Head of caudate nucleus (tissue), 42 donors: ENCODE measurements around the gene ASIP.
"Not testable (repeated sequence)": the region's sequence is repeated elsewhere in the genome, so short reads cannot be mapped to it uniquely, and the experiment has no call there.

Experiments
- DNase-seq, 42 donors: peaks; one replicate each; pipeline versions ENCODE4 v3.0.0 to v3.0.0-alpha.2; 2020 to 2021; ENCODE audit warnings: mixed read lengths in 7 of 42
- intact Hi-C: fragments of 100-400 bp; cut with DNase I; formaldehyde crosslinking; loops from one replicate; pipeline ENCODE4 v1.15.0; 2022

Gene ASIP

GRCh38 chr20:34237942-34238341 is 3.3 kb upstream of the ASIP start:
- no peak for DNase-seq
- intact Hi-C loops: no loop called here

GRCh38 chr20:34240121-34240520 is 1.1 kb upstream of the ASIP start:
- no peak for DNase-seq
- intact Hi-C loops: no loop called here

- DNase-seq, intact Hi-C loops: not testable (repeated sequence)
These were observed 792 bp downstream of the ASIP start for GRCh38 chr20:34242015-34242414.

- intact Hi-C loops: no loop called here
- DNase-seq: no peak
These were observed 1.7 kb downstream of the ASIP start for GRCh38 chr20:34242879-34243278.

GRCh38 chr20:34243377-34243776 is 2.2 kb downstream of the ASIP start:
- intact Hi-C loops: no loop called here

GRCh38 chr20:34246126-34246626 is 5.0 kb downstream of the ASIP start:
- DNase-seq: no peak
- intact Hi-C loops: no loop called here

More at GRCh38 chr20:34243377-34243776, 2.2 kb downstream of the ASIP start:
- DNase-seq: no peak

GRCh38 chr20:34249291-34249690 is 8.1 kb downstream of the ASIP start:
- intact Hi-C loops: no loop called here
- peak in 1 of 42 donors; percentile 9 for DNase-seq

- peak in 1 of 42 donors; percentile 30 for DNase-seq
- intact Hi-C loops: no loop called here
These were observed 8.8 kb downstream of the ASIP start for GRCh38 chr20:34250005-34250404.

- no peak for DNase-seq
- intact Hi-C loops: no loop called here
These were observed 10.4 kb downstream of the ASIP start for GRCh38 chr20:34251619-34252018.

GRCh38 chr20:34252431-34253086 is 11.3 kb downstream of the ASIP start:
- intact Hi-C loops, DNase-seq: not testable (repeated sequence)

GRCh38 chr20:34254979-34255378 is 13.8 kb downstream of the ASIP start:
- intact Hi-C loops: no loop called here

GRCh38 chr20:34256629-34257124 is 15.5 kb downstream of the ASIP start:
- intact Hi-C loops: no loop called here
- no peak for DNase-seq

More at GRCh38 chr20:34254979-34255378, 13.8 kb downstream of the ASIP start:
- no peak for DNase-seq

GRCh38 chr20:34260208-34260942 is 19.2 kb downstream of the ASIP start:
- DNase-seq: no peak
- intact Hi-C loops: no loop called here

GRCh38 chr20:34262488-34263288 is 21.5 kb downstream of the ASIP start:
- intact Hi-C loops: no loop called here
- DNase-seq: peak in 3 of 42 donors; percentile 19 to 46 (median 22)

- intact Hi-C loops, DNase-seq: not testable (repeated sequence)
These were observed 22.2 kb downstream of the ASIP start for GRCh38 chr20:34263468-34263867.

- no peak for DNase-seq
- intact Hi-C loops: no loop called here
These were observed 22.9 kb downstream of the ASIP start for GRCh38 chr20:34264141-34264540.

- intact Hi-C loops: no loop called here
- DNase-seq: no peak
These were observed 26.9 kb downstream of the ASIP start for GRCh38 chr20:34268145-34268544.

GRCh38 chr20:34268851-34269636 is 27.8 kb downstream of the ASIP start:
- DNase-seq: peak in 40 of 42 donors; percentile 10 to 76 (median 52)
- intact Hi-C loops: no loop called here
